C4-2B (cell line): ENCODE measurements around the gene SERTAD1.

Experiments used
- H3K27ac ChIP-seq: fragments of 450-650 bp; 2 replicates; pipeline ENCODE4 v1.5.1; 2017
- ZFX ChIP-seq: fragments of 450-650 bp; IDR thresholded peaks from 2 replicates; pipeline ENCODE4 v1.6.1; 2017
- TF ChIP-seq, protein P1 (sequence below): fragments of 450-650 bp; conservative IDR thresholded peaks from 2 replicates; pipeline ENCODE4 v1.5.1; 2017; ENCODE audit warnings: mild to moderate bottlenecking

The SERTAD1 gene

DNA sequence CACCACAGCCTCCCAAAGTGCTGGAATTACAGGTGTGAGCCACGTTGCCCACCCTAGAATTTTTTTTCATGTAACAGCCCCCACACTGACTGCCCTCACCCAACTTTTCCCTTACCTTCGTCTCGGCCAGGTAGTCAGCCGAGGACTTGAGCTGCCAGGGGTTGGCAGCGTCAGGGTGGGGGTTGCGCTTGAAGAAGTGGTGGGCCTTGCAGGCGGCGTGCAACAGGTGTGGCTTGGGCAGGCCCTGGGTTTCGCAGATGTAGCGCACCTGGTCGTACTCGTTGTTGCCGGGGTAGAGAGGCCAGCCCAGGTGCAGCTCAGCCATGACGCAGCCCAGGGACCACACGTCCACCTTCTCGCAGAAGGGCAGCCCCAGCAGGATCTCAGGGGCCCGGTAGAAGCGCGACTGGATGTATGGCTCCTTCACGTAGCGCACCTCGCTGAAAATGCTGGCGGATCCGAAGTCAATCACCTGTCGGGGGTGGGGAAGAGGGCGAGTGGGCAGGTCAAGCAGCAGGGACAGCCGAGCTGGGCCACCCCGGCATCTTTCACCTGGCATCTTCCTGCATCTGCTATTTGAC, 42.0 kb downstream of the SERTAD1 start:
- no peak overlapping the region for H3K27ac ChIP-seq
- TF ChIP-seq ZFX, result no peak
- TF ChIP-seq, protein P1, sequence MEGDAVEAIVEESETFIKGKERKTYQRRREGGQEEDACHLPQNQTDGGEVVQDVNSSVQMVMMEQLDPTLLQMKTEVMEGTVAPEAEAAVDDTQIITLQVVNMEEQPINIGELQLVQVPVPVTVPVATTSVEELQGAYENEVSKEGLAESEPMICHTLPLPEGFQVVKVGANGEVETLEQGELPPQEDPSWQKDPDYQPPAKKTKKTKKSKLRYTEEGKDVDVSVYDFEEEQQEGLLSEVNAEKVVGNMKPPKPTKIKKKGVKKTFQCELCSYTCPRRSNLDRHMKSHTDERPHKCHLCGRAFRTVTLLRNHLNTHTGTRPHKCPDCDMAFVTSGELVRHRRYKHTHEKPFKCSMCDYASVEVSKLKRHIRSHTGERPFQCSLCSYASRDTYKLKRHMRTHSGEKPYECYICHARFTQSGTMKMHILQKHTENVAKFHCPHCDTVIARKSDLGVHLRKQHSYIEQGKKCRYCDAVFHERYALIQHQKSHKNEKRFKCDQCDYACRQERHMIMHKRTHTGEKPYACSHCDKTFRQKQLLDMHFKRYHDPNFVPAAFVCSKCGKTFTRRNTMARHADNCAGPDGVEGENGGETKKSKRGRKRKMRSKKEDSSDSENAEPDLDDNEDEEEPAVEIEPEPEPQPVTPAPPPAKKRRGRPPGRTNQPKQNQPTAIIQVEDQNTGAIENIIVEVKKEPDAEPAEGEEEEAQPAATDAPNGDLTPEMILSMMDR, result no peak

DNA sequence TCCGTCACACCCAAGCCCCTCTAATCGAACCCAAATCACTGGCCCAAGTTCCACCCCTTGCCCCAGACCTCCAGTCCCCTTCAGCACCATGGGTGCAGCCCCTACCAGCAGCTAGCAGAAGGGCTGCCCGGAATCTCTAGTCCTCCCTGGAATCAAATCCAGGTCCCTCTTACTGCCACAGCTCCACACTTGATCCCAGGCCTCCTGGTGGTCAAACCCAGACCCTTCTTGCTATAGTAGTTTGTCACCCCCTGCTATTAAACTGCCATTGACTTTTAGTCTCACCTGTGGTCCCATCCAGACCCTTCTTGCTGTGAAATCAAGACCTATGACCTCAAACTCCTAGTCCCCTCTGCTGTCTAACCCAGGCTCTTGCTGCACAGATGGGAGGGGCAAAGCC, 44.5 kb downstream of the SERTAD1 start:
- TF ChIP-seq, protein P1, result no peak
- no peak for TF ChIP-seq ZFX
- H3K27ac ChIP-seq, result no peak overlapping the region

GRCh38 chr19:40380199-40381037, 45.4 kb downstream of the SERTAD1 start:
- TF ChIP-seq, protein P1, result no peak
- TF ChIP-seq ZFX, result no peak
- H3K27ac ChIP-seq, result no peak overlapping the region

DNA sequence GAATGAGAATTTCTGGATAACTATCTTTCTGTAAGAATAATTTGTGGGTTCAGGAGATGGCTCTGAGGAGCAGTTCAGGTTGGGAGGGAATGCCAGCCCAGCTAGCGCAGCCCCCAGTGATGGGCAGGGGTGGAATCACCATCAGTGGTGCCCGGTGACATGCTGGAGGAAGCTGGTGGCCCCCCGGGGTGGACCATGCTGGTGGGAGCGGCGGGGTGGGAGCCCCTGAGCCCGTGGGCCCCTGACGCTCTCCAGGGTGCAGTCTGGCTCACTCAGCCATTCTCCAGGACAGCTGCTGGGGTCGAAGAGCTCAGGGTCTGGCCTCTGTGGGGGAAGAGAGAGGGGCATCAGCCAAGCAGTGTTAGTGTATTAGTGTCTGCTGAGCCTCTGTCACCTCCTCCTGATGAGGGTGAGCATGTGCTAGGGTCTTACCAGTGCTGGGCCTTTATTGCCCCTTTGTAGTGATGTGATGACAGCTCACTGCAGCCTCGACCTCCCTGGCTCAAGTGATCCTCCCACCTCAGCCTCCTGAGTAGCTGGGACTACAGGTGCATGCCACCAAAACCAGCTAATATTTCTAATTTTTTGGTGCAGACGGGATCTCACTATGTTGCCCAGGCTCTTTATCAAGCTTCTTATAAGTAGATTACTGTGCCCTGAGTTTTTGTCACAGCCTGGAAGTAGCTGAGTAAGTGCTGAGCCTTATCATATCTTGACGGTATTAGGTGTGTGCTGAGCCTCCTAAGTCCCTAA, 46.2 kb downstream of the SERTAD1 start:
- no peak overlapping the region for H3K27ac ChIP-seq
- no peak for TF ChIP-seq ZFX
- TF ChIP-seq, protein P1, result no peak

GRCh38 chr19:40378509-40378908, 47.3 kb downstream of the SERTAD1 start:
- H3K27ac ChIP-seq, result no peak overlapping the region
- TF ChIP-seq ZFX, result no peak
- TF ChIP-seq, protein P1, result no peak

- TF ChIP-seq, protein P1, result no peak
- TF ChIP-seq ZFX, result no peak
- H3K27ac ChIP-seq, result no peak overlapping the region
Measured at GRCh38 chr19:40377876-40378385, 47.9 kb downstream of the SERTAD1 start.
